GM23338 (cell line): ENCODE measurements around the gene JARID2.

Source experiments
- CREB1 ChIP-seq: fragments of 250-450 bp; sonication (Bioruptor Pico); IDR thresholded peaks from 2 replicates; pipeline ENCODE4 v1.5.0; 2020; ENCODE audit warnings: low read depth, mild to moderate bottlenecking, moderate library complexity
- CTCF ChIP-seq, 2 experiments: fragments of 200-600 bp in 1 of 2; sonication (generic) in 1 of 2; conservative IDR thresholded peaks; 2 replicates each; pipeline versions ENCODE4 v1.5.1 to v1.6.1; 2016 to 2017; ENCODE audit warnings: antibody characterized with exemption in 2 of 2, low read depth in 2 of 2, mild to moderate bottlenecking in 2 of 2, moderate library complexity in 1 of 2
- EZH2 ChIP-seq: fragments of 200-600 bp; sonication (generic); IDR thresholded peaks from one replicate; pipeline ENCODE4 v1.8.0; 2017; ENCODE audit warnings: antibody characterized with exemption, mild to moderate bottlenecking, low read depth; ENCODE audit not compliant: unreplicated experiment
- EZH2phosphoT487 ChIP-seq: fragments of 200-600 bp; sonication (generic); IDR thresholded peaks from one replicate; pipeline ENCODE4 v1.8.1; 2018; ENCODE audit warnings: antibody characterized with exemption; ENCODE audit not compliant: unreplicated experiment
- JUNB ChIP-seq: IDR thresholded peaks from one replicate; pipeline ENCODE4 v1.6.1; 2016; ENCODE audit warnings: antibody characterized with exemption; ENCODE audit not compliant: unreplicated experiment
- NANOG ChIP-seq: IDR thresholded peaks from 2 replicates; pipeline ENCODE4 v1.6.1; 2016; ENCODE audit warnings: antibody characterized with exemption, borderline replicate concordance
- POLR2AphosphoS5 ChIP-seq: IDR thresholded peaks from 2 replicates; pipeline ENCODE4 v1.6.1; 2016; ENCODE audit warnings: antibody characterized with exemption, low read depth
- STAT1 ChIP-seq: IDR thresholded peaks from one replicate; pipeline ENCODE4 v1.6.1; 2016; ENCODE audit warnings: antibody characterized with exemption; ENCODE audit not compliant: unreplicated experiment
- ZNF114 ChIP-seq: fragments of 250-450 bp; sonication (Bioruptor Pico); IDR thresholded peaks from 2 replicates; pipeline ENCODE4 v1.5.0; 2020; ENCODE audit warnings: mild to moderate bottlenecking, moderate library complexity
- TF ChIP-seq, protein P1 (sequence below): IDR thresholded peaks from one replicate; pipeline ENCODE4 v1.6.1; 2018; ENCODE audit warnings: antibody characterized with exemption; ENCODE audit not compliant: unreplicated experiment

DNA sequence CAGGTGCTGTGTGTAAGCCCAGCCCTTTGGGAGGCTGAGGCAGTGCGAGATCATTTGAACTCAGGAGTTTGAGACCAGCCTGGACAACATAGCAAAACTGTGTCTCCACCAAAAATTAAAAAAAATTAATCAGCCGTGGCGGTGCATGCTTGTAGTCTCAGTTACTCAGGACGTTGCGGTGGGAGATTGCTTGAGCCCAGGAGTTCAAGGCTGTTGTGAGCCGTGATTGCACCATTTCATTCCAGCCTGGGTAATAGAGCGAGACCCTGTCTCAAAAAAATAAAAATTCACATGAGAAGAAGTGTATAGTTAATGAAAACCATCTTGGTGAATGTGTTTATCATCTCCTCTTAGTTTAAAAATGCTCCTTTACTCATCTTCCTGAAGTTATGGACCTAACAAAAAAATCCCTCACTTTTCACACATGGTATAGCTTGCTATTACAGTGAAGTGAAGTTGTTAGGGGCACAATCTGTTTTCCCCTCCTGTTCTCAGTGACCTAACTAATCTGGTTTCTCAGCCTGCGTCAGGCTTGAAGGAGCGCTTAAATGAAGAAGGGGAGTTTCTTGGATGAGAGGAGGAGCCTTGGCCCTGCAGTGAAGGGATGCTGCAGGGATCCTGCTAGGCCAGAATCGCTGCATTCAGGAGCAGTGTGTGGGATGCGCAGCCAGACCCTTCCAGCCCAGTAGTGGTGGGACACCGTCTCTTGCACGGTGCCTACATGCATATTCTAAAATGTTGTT, 45.3 kb downstream of the JARID2 start:
- TF ChIP-seq CTCF (conservative IDR thresholded peaks at IDR 0.05; ENCODE audit: low read depth in 2 of 2) (no peak), EZH2phosphoT487 (no peak), EZH2 (no peak), POLR2AphosphoS5 (no peak), STAT1 (no peak), JUNB (no peak), CREB1 (no peak), NANOG (no peak), ZNF114 (CRISPR knock-in tag) (no peak)
- TF ChIP-seq, protein P1, sequence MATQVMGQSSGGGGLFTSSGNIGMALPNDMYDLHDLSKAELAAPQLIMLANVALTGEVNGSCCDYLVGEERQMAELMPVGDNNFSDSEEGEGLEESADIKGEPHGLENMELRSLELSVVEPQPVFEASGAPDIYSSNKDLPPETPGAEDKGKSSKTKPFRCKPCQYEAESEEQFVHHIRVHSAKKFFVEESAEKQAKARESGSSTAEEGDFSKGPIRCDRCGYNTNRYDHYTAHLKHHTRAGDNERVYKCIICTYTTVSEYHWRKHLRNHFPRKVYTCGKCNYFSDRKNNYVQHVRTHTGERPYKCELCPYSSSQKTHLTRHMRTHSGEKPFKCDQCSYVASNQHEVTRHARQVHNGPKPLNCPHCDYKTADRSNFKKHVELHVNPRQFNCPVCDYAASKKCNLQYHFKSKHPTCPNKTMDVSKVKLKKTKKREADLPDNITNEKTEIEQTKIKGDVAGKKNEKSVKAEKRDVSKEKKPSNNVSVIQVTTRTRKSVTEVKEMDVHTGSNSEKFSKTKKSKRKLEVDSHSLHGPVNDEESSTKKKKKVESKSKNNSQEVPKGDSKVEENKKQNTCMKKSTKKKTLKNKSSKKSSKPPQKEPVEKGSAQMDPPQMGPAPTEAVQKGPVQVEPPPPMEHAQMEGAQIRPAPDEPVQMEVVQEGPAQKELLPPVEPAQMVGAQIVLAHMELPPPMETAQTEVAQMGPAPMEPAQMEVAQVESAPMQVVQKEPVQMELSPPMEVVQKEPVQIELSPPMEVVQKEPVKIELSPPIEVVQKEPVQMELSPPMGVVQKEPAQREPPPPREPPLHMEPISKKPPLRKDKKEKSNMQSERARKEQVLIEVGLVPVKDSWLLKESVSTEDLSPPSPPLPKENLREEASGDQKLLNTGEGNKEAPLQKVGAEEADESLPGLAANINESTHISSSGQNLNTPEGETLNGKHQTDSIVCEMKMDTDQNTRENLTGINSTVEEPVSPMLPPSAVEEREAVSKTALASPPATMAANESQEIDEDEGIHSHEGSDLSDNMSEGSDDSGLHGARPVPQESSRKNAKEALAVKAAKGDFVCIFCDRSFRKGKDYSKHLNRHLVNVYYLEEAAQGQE, result no peak
